Measurements from ENCODE around the gene CDC14B.

DNA sequence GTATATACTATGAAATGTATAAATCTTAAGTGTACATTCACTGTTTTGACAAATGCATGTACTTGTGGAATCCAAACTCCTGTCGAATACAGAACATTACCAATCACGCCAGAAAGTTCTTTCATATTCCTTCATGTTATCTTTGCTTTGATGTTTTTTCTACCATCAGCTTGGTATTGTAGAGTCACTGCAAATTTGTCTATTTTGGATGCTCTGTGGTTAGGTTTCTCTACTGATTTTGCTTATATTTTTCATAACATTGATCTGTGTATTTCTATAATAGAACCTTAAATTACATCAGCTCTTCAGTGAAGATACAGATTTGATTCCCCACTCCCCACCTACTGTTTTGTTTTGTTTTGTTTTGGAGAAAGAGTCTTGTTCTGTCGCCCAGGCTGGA is 138.9 kb downstream of the CDC14B start:
- TF ChIP-seq, protein P1, sequence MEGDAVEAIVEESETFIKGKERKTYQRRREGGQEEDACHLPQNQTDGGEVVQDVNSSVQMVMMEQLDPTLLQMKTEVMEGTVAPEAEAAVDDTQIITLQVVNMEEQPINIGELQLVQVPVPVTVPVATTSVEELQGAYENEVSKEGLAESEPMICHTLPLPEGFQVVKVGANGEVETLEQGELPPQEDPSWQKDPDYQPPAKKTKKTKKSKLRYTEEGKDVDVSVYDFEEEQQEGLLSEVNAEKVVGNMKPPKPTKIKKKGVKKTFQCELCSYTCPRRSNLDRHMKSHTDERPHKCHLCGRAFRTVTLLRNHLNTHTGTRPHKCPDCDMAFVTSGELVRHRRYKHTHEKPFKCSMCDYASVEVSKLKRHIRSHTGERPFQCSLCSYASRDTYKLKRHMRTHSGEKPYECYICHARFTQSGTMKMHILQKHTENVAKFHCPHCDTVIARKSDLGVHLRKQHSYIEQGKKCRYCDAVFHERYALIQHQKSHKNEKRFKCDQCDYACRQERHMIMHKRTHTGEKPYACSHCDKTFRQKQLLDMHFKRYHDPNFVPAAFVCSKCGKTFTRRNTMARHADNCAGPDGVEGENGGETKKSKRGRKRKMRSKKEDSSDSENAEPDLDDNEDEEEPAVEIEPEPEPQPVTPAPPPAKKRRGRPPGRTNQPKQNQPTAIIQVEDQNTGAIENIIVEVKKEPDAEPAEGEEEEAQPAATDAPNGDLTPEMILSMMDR (IDR thresholded peaks at IDR 0.05; ENCODE audit: insufficient read depth, low read length) = no peak
- TF ChIP-seq REST (IDR thresholded peaks at IDR 0.05; ENCODE audit: insufficient replicate concordance, low read depth) (no peak), POLR2AphosphoS5 (IDR thresholded peaks at IDR 0.05; ENCODE audit: low read depth) (no peak)

Measured in HL-60 (cell line).